NCI-H2029 (cell line): ENCODE results near the gene DOCK2.
"Not testable (repeated sequence)": the region's sequence is repeated elsewhere in the genome, so short reads cannot be mapped to it uniquely, and the experiment has no call there.

Source experiments
- DNase-seq: peaks from one replicate; lab custom pipeline; 2025; lab: John Stamatoyannopoulos, UW

DOCK2 gene

DNA sequence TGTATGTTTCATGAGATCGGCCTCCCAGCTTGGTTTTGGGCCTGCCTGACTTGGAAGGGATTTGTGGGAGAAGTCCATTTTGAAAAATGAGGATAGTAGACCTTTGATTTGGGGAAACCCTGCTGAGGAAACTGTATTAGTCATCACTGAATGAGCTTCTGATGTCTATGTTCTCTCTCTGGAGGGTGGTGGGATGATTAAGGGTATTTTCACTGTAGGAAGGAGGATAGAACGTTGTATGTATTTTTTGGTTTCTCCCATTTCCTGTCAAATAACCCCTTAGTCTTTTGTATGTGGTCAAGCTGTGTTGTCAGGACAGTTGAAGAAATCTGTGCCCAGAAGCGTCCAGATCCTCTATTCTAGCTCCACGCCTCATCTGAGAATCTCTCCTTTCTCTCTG is 191.3 kb downstream of the DOCK2 start:
- DNase-seq = no peak

DNA sequence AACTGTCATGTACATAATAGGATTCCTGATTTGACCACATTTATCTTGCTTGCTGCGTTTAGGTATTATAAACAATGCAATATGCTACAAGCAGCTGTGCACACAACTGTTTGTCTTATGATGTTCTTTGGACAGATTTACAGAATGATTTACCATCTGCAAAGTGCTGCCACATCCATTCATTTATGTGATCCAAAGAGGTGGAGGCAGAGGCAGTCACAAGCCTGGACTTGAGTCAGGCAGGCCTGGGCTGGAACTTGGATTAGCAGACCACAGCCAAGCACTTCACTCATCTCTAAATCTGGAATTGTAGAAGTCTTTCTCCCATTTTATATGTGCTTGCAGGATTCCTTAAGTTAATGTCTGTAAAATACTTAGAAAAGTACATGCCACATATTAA is 194.3 kb downstream of the DOCK2 start:
- no peak for DNase-seq

DNA sequence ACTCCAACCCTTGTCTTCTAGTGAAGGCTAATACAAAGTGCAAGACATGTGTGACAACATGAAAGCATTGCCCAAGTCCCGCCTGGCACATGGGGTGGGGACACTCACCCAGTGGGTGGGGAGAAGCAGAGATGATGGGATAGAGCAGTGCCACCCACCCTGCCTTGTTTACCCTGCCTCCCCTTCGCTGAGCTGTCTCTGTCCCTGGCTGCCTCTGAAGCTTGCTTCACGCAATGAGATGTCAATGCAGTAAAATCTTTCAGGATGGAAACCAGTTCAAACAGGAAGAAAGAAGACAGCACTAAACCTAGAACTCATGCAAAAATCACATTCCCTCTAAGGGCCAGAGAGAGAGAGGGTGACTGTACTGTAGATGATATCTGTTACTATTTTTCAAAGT is 195.2 kb downstream of the DOCK2 start:
- DNase-seq = no peak

DNA sequence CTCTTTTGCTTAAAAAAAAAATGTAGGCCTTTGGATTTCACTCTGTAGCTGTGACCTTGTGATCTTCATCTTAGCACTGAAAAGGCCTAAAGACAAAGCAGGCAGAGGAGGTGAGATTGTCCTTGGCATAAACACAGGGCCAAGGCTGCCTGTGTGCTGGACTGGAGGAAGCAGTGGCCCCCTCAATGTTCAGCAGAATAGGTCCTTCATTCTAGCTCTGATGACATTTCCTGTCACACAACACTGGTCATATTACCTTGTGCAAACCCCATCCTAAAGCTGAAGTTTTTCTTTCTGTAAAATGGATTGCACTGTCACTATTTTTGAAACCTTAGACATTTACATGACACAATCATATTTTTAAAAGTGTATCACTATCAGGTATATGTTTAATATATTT is 195.8 kb downstream of the DOCK2 start:
- no peak for DNase-seq

DNA sequence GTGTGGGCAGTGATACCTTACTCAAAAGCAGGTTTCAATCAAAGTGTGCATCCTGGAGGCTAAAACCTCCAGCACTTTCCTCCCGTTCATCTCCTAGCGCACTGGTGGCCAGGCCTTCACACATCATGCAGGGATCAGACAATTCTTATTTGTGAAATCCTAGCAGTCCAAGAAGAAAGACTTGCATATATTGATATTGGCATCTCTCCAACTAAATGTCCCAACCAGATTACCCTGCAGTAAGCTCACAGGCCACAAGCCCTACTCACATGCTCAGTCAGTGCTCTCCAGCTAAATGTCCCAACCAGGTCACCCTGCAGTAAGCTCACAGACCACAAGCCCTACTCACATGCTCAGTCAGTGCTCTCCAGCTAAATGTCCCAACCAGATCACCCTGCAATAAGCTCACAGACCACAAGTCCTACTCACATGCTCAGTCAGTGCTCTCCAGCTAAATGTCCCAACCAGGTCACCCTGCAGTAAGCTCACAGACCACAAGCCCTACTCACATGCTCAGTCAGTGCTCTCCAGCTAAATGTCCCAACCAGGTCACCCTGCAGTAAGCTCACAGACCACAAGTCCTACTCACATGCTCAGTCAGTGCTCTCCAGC is 196.7 kb downstream of the DOCK2 start:
- not testable (repeated sequence) for DNase-seq

DNA sequence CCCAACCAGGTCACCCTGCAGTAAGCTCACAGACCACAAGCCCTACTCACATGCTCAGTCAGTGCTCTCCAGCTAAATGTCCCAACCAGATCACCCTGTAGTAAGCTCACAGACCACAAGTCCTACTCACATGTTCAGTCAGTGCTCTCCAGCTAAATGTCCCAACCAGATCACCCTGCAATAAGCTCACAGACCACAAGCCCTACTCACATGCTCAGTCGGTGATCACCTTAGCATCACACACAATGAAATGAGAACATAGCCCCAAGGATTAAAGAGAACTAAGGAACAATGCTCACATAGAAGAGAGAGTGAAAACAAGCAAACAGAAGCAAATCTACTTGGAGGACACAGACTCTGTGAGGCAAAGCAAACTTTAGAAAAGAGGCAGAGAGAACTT is 197.5 kb downstream of the DOCK2 start:
- DNase-seq = not testable (repeated sequence)

DNA sequence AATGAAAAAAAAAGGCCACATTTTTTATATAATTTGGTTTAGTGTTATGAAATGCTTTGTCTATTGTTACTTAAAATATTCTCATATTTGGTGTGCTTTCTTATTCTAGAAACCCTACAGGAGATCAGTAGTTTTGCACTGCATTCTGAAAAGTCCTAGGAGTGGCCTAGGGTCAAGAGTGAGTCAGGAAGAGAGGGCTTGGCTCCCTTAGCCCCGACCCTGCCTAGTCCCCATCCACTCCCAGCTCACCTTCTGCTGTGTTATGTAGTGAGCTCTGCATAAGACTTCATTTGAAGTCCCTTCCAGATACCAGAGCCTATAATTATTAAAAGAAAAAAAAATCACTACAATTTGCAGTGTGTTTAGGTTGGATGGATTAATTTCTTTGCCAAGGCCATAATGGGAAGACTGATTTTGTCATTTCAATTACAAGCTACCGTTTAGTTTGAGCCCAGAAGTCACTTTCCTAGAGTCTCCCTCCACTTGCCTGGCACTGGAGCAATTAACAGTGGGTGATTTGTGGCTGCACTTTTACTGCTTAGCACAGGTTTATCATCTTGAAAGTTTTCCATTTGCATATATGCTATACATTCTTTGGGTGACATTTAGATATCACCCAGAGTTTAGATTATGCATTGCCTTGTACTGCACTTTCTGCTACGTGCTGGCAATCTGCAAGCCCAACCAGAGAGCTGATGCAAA is 199.9 kb downstream of the DOCK2 start:
- no peak for DNase-seq

DNA sequence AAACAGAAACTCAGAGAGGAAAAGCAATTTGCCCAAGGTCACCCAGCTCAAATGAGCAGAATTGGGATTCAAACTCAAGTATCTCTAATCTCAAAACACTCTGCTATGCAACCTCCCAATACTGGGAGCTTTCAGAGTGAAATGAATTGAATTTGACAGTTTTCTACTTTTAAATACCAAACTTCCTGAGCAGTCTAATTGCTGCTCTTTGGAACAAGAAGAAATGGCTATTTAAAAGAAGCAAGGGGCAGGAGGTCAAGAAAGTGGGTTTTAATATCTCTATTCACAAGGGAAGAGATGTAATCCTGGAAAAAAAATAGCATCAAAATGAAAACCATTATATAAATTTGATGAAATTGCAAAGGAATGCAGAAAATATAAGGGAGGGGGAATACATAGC is 200.6 kb downstream of the DOCK2 start:
- DNase-seq = no peak

DNA sequence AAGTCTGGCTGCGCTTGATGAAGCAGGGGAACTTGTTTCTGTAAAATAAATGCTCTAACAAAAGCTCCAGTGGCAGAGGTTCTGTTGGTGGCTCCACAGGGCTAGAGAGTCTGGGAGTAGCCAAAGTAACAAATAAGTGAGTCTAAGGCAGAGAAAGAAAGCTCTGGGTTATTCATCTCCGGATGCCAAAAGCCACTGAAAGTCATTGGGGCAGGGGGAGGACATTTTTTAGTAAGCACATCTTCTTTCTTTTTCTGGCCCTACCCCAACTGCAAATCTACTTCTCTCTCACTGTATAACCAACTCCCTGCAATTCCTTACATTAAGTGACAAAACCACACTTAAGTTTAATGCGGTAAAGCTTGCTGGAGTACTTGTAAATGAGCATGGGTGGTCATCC is 201.6 kb downstream of the DOCK2 start:
- DNase-seq = no peak

DNA sequence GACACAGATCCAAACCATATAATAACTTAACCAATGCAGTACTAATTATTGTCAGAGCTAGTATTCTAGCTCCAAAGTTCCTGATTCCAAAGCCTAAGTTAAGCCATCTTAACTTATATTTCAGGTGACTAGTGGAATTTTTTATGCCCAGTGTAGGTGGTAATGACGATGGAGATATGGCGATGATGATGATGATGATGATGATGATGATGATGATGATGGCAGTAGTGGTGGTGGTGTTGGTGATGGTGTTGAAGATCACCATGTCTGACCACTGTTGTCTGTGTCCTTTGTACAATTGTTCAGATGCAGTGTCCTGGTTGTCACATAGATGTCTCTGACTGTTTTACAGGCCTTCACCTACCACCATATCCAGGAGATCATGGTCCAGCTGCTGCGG is 203.3 kb downstream of the DOCK2 start:
- DNase-seq = no peak

DNA sequence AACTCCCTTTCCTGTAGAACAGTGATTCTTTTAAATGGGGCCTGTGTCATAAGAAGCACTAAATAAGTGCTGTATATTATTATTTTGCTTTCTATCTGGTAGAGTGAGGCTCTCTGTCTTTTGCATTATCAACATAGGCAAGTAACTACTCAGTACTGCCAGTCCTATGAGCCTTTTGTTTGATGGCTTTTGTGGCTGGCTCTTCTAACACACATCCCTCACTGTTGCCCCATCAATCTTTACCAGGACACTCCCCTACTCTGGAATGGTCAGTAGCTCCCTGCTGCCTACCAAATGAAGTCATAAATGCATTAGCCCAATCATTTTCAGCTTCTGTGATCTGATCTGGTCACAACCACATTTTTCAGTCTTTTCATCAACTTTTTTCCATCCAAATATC is 205.6 kb downstream of the DOCK2 start:
- no peak for DNase-seq

DNA sequence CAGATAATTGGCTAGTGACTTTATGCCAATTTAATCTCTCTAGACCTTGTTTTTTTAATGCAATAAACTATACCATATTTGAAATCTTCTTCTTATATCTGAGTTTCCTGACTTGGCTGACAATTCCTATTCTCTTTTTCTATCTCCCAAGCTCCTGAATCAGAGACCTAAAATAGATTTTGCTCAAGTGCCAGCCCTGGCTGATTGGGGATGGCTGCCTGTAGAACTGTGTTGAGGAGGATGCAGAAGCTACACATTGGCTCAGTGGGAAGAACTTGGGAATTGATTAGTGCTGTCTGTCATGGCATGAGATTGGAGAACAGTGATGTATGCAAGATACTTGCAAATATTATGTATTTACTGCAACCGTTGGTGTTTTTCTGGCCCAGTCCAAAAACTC is 210.4 kb downstream of the DOCK2 start:
- DNase-seq = no peak

DNA sequence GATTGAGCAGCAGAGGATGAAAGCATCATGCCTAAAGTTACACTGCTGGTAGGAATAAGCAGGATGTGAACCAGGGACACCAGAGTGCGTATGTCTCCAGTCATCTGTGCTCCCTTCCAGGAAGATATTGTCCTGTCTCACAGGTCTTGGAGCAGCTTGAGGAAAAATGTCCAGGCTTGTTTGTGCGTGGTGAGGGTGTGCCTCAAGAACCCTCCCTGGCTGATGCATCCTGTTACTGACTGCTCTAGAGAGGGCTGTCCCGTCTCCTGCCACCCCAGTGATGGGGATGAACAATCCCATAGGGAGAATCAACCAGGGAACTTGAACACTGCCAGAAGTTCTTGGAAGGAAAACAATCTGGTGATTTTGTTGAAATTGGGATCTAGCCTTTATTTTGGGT is 211.2 kb downstream of the DOCK2 start:
- no peak for DNase-seq

DNA sequence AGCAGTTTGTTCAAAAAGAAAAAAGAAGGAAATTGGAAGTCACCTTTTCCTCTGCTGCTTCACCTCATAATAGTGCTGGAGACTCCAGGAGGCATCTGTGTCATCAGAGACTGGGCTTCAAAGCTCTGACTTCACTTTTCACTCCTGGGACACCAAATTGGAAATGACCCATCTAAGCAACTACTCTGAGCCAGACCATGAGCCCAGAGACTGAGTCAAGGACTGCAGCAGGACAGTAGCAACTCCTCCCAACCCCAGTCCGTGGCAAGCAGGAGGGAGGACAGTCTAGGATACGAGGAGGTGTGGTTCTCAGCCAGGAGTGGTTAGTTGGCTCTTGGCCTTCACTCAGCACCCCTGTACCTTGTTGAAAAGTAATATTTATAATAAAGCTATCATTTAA is 211.7 kb downstream of the DOCK2 start:
- no peak for DNase-seq

DNA sequence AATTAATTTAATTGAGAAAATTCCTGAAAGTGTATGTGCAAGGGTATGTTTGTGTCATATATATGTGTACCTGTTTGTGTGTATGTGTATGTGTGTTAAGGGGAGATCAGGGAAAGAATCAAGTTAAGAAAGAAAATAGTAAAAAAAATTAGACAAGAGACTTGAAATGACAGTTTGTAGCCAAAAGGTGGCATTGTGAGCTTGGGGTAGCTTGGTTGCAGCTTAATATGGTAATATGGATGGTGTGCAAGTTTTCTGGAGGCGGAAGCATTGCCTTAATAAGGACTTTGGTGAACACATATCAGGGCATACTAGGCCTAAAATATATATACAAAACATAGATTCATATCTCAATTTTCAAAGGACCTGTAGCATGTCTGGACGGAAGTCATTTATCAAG is 213.3 kb downstream of the DOCK2 start:
- no peak for DNase-seq

DNA sequence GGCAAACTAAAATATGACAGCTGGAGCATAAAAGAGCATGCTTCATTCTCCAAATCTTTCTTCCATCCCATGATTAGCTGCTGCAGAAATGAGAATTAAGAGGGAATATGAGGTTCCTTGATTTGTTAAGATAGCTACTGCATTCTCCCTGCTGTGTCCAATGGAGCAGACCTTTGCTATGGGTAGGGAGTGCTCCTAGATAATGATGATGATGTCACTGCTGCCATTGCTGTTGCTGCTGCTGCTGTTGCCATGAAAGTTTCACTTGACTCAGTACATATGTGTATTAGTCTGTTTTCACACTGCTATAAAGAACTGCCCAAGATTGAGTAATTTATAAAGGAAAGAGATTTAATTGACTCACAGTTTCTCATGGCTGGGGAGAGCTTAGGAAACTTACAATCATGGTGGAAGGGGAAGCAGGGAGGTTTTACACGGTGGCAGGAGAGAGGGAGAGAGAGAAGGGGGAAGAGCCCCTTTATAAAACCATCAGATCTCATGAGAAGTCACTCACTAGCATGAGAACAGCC is 214.3 kb downstream of the DOCK2 start:
- DNase-seq = no peak

DNA sequence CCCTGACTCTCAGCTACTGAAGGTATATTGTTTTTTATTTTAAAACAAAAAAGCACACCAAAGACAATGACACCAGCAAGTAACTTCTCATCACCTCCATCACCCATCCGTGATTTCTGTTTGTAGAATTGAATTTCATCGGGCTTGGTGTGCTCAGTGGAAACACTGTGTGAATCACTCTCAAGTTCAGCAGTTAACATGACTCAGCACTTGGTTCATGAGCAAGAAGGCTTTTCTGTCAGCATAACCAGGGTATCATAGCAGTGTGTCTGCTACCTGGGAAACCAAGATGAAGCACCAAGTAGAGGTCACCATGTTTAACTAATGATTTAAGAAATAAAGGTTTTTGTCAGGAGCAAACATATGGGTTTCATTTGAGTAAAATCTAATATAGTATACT is 219.5 kb downstream of the DOCK2 start:
- DNase-seq = no peak

DNA sequence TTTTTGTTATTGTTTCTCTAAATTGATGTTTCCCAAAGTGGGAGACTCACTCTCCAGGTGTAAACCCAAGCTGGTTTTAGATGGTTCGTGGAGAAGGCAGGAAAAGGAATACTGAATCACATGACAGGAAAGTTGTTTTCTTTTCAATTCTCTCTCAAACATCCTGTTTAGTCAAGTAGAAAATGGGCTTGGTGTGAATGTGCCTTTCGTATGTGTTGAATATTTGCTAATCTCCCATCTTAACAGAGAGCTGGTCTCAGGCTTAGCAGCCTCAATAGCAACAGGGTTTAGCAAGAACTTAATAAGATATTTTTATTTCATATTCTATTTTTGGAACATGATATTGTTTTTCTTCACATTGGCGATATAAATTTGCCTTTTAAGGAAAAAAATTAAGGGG is 223.5 kb downstream of the DOCK2 start:
- DNase-seq = no peak

DNA sequence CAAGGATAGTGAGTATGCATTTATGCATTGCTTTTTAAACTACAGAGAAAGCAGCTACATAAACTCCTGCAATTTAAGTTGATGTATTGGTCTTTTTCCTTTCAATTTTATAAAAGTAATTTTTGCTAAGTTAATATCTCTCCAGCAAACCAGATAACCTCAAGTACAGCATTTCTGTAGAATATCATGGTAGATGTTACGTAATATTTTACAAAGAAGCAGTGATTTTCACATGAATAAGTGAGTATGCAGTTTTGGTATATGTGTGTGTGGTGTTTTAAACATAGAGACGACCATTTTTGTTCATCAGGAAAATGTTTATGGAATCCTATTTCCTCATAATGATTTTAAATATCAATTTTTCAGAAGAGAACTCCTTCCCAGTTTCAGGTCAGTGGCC is 224.4 kb downstream of the DOCK2 start:
- no peak for DNase-seq

DNA sequence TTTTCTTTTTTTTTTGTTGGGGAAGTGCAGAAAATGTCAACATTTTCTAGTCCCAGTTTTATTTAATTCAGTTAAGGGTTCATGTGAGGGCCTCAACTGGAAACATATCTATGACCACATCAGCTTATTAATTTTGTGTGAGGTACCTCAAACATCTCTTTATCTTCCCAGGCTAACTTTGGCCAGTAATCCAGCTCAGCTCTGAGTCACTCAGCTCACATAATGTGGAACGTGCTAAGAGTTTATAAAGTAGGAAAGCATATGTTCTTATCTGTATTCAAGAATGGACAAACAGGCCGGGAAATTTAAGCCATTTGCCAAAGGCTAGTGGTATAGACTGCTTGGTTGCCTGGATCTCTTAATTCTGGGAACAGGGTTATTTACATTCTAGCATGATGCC is 224.9 kb downstream of the DOCK2 start:
- no peak for DNase-seq

DNA sequence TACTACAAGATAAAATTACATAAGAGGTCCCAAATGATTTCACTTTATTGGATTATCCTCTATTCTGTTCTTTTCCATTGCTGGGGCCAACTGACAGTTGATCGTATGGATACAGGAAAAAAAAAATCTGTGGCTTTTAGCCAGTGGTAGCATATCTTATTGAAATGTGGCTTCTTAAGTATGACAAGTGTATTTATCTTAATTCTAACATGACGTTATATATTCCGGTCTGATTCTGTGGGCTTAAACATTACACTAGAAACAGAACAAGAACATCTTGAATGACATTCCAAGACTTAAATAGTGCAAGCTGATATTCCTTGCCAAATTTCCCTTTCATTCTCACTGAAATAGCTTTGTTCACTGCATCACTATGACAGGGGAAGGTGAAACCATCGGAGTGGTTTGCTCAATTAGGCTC is 225.3 kb downstream of the DOCK2 start:
- no peak for DNase-seq

DNA sequence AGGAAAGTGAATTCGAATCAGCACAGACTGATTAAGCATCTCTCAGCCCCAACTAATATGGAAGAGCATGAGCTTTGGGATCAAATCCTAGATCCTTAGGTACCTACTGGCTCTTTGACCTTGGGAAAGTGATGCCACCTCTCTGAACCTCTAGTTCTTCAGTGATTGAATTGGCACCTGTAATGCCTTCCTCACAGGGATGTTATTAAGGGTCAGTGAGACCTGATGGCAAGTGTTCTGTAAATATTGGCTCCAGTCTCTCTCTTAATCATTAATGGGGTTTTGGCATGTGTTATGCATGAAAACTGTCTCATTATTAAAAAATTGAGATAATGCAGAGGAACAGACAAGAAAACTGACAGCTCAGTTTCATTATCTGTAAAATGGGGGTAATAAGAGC is 227.4 kb downstream of the DOCK2 start:
- DNase-seq = no peak

DNA sequence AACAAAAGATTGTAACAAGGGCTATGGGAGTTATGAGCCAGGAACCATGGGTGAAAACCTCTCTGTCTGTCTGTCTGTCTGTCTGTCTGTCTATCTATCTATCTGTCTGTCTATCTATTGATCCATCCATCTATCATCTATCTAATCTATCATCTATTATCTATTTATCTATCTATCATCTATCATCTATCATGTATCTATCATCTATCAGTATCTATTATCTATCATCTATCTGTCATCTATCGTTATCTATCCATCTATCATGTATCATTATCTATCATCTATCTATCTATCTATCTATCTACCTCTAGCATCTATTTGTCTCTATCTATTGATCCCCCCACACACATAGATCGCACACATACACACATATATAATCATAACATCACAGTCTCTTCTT is 230.3 kb downstream of the DOCK2 start:
- no peak for DNase-seq

DNA sequence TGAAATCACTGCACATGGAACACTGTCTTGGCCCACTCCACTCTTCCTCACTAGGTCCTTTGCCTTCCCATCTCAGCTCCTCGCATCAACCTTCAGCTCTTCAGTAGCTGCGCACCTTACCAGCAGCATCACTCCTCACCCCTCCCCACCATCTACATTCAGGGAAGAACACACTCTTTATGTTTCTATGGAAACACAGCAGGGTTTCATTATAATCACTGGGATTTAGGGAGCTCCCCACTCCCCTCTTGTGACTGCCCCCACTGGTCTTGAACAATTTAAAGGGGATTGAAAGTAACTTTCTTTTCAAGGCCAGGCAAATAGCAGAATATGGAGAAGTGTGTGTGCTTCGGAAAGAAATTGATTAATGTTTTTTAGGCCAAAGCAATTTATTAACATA is 232.0 kb downstream of the DOCK2 start:
- no peak for DNase-seq
